ENCODE results near the gene PITPNC1.
"Not testable (repeated sequence)": the region's sequence is repeated elsewhere in the genome, so short reads cannot be mapped to it uniquely, and the experiment has no call there.

PITPNC1 gene

DNA sequence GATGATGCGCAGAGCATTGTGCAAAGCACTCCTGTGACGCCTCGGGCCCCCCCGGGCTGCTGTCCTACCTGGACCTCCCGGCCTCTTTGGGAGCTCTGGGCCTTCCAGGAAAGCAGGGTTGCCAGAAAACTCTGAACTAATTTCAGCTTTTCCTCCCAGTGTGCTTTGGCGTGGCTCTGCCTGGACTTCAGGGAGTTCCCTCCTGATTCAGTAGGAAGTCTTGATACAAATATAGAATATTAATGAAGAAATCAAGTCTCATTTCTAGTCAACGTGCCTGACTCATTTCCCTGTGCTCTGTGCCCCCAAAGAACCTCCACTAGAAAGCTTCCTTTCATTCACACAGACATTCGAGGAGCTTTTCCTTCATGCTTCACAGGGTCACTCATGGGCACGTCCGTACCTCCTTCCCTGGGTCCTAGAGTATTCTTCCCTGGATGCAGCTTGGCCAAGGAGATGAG is 256.7 kb downstream of the PITPNC1 start:
- DNase-seq: no peak

DNA sequence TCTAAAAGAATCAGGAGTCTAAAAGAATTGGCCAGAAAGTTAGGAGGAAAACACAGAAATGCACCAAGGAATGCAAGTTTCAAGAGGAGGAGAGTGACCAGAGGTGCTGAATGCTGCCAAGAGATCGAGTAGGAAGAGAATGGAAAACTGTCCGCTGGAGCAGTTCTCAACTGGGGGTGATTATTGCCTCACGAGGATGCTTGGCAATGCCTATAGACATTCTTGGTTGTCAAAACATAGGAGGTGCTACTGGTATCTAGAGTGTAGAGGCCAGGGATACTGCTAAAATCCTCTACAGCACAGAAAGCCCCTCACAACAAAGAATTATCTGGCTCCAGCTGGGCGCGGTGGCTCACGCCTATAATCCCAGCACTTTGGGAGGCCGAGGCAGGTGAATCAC is 258.6 kb downstream of the PITPNC1 start:
- no peak for DNase-seq

DNA sequence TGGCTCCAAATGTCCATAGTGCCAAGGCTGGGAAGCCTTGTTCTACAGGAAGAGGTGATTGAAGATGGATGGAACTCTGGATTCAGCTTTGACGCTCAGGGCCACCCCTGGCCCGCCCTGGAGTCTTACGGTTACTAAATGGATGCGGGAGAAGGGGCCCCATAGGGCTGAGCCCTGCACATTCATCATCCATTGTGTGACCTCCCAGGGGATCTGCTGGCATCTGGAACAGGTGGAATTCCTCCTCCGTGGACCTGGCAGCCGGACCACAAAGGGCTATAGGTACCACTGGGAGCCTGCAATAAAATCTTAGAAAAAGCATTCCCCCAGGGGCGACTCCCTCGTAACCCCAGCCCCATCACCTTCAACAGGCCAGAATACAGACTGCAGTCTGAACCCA is 259.2 kb downstream of the PITPNC1 start:
- no peak for DNase-seq

DNA sequence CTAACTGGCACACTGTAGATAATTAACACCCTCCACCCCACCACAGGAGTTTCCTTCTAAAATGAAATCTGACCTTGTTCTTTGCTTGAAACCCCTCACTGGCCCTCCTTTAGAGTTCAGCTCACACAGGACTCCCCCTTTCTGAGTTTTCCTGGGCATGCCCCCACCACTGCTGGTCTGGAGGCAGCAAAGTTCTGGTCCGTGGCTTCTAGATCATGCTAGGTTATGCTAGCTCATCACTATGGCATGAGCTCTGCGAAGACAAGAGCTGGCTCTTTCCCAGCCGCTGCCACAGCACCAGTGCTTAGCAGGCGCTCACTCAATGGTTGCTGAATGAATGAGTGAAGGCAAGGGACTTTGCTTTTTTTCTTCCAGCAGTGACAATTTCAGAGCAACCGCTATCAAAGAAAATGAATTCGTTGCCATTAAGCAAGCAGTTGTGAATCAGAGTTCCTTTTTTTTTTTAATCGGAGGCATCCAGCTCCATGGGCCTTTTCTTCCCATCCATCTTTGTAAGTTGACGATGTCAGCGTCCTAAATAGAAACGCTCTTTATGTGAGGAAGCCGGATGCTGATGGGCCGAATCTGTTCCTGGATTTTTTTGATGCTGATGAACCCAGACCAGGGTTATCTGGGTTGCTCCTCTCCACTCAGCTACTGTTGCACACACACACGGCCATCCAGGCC is 259.9 kb downstream of the PITPNC1 start:
- no peak for DNase-seq

DNA sequence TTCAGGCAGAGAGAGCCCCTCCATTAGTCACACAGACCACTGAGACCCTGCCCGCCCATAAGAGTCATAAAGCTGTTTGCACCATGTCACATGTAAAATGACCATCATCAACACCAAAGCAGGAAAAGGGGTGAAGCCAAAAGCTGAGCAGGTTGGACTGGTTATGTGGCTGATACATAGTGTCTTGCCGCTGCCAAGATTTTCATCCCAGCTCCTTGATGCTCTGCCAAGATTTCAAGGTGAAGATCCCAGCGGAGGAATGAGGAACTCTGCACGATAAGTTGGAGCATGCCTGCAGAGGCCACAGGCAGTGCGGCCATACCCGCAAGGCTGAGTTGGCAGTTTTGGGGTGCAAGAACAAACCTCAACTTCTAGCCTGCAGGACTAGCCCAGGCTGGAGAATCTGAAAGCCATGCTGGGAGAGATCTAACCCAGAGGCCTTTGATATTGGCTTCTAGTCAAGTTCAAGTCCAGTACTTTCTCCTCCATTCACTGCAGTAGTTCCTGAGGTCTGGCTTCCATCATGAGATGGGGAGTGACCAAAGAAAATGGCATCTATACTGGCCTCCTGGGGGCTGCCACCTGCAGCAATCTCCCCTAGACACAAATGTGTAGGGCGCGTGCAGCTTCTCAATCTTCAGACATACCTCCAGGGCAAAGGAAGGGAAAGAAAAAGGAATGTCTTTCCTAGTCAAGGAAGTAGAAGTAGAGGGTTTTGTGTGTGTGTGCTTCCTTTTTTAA is 261.0 kb downstream of the PITPNC1 start:
- DNase-seq: no peak

DNA sequence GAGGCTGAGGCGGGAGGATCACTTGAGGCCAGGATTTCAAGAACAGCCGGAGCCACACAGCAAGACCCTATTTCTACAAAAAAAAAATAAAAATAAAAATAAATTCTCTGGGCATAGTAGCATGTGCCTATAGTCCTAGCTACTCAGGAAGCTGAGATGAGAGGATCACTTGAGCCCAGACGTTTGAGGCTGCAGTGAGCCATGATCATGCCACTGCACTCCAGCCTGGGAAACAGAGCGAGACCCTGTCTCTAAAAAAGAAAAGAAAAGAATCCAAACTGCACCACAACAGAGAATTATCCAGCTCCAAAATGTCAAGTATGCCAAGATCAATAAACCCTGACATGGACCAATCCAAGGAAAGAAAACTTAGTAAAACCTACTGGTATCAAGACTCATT is 261.8 kb downstream of the PITPNC1 start:
- DNase-seq: no peak

DNA sequence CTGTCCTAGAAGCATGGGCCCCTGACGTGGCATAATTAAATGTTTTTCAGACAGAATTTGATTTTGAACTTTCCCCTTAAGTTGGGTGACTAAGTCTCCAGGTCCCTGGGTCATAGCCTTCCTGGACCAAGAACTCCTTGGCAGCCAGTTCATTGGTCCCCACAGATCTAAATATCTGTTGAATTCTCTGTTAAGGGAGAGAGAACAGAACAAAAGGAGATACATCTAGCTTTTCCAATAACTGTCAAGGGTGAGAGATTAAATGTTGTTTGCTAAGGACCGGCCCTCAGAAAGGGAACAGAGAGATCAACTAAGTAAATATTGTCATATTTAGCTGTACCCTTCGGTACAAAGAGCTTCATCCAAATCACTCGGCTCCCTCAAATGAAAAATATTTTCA is 262.5 kb downstream of the PITPNC1 start:
- DNase-seq: no peak

DNA sequence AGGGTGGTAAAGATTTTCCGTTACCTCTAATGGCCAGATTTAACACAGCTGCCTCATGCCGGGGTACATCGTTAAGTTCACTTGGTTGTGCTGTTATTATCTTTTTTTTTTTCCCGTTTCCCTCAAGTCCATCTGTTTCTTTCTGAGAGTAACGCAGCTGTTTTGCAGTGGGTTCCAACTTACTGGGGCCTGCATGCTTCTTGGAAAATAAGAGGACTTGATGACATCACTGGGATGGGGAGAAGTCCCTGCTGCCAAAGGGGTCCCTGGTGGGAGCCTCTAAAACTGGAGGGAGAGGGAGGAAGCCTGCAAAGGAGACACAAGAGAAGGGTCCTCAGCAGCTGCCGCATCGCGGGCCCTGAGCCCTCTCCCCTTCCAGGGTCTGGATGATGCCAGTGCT is 262.9 kb downstream of the PITPNC1 start:
- no peak for DNase-seq

DNA sequence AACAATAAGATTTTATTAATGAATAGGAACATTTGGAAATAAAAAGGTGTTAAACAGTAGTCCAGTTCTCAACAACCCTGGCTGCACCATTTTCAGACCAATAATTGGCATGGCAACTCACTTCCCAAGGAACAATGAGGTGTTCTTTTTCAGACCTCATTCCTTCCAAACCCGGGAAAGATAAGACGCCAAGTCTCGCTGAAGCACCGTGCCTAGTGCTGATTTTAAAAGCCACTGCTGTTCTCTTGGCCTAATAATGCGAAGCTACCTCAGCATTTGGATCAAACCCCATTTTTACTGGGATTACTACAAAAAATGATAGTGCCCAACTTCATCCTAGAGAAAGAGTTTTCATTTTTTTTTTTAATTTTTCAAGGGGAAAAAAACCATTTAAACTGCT is 265.4 kb downstream of the PITPNC1 start:
- DNase-seq: no peak

DNA sequence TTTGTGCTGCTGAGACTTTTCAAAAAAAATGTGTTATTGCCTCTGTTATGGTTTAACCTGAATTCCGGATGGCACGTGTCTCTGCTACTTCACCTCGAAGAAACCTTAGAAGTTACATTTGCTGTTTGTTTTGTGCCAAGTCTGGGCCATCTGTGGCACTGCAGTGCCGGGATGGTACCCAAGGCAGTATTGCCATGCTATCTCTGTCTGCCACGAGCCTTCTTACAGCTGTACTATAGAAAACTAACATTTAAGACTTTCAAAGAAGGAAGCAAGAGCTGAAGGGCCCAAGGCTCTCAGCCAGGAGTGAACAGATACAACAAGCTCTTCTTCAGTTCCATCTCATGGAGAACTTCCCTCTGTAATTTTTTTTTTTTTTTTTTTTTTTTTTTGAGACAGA is 267.0 kb downstream of the PITPNC1 start:
- DNase-seq: no peak

DNA sequence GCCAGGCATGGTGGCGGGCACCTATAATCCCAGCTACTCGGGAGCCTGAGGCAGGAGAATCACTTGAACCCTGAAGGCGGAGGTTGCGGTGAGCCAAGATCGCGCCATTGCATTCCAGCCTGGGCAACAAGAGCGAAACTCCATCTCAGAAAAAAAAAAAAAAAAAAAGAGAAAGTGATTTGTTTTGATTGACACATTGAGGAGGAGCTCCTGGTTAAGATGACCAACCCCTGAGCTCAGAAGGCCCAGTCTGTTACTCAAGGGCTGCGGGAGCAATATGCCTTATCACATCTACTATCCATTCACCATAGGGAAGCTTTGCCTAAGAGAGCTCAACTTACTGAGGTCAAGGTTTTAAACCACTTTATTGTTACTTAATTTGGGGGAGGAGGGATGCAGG is 268.1 kb downstream of the PITPNC1 start:
- not testable (repeated sequence) for DNase-seq

DNA sequence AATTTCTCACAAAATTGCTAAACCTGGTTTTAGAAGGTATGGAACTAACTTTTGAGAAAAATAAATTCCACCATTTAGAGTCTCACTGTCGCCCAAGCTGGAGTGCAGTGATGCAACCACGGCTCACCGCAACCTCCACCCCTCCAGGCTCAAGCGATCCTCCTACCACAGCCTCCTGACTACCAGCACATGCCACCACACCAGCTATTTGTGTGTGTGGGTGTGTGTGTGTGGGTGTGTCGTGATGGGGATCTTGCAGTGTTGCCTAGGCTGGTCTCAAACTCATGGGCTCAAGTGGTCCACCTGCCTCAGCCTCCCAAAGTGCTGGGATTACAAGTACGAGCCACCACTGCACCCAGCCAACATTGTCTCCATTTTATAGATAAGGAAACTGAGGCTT is 269.4 kb downstream of the PITPNC1 start:
- DNase-seq: no peak

DNA sequence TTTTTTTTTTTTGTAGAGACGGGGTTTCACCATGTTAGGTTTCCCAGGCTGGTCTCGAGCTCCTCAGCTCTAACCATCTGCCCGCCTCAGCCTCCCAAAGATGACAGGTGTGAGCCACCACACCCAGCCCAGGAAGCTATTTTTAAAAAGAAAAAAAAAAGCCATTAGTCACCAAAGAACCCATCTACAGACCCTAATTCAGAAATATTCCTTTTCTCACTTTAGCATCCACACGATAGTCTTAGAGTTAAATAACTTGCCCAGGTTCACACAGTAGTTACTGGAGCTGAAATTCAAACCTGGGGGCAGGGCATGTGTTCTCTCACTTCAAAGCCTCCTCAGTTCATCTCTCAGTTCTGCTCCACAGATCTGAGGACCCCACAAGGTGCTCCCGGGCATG is 270.4 kb downstream of the PITPNC1 start:
- DNase-seq: no peak

DNA sequence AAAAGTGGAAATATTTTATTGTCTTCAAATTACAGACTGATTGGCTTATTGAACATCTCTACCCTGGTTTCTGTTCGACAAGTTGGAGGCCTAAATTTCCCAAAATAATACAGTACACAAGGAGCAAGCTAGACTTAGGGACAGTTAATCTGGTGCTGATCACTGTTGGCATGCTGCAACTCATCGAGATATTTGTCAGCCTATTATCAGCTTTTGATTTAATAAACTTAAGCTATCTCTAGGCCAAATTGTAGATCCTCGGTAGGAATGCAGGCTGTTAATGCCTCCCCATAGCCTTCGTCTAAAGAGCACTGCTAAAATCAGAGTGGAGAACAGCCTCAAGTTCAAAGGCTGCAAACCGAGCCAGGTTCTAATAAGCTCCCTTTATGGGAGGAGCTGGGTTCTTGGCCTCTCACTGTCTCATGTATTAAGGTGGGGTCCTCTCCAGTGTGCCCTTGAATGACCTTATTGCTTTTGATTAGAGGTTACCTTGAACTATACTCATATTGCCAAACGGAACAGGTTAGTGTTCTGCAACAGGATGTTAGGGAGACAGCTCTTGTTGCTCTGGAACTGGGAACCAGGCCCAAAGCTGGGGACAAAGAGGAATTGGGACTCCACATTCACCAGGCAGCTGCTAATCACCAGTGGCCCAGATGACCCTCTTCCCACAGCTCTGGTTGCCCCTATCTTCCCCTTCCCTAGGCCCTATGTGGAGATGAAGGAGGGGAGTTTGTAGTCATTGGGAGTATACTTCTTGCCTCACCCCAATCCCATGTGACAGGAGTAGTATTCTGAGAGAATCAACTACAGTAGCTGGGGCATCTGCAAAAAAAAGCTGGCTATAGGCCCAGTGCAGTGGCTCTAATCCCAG is 271.2 kb downstream of the PITPNC1 start:
- no peak for DNase-seq

DNA sequence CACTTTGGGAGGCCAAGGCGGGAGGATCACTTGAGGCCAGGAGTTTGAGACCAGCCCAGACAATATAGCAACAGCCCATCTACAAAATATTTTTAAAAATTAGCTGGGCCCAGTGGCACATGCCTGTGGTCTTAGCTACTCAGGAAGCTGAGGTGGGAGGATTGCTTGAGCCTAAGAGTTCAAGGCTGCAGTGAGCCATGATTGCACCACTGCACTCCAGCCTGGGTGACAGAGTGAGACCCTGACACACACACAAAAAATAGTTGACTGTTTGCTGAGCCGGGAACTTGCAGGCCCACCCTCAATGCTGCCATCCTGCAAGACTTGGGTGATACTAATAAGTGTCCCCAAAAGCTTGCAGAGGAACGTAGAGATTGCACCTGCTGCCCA is 271.8 kb downstream of the PITPNC1 start:
- not testable (repeated sequence) for DNase-seq

DNA sequence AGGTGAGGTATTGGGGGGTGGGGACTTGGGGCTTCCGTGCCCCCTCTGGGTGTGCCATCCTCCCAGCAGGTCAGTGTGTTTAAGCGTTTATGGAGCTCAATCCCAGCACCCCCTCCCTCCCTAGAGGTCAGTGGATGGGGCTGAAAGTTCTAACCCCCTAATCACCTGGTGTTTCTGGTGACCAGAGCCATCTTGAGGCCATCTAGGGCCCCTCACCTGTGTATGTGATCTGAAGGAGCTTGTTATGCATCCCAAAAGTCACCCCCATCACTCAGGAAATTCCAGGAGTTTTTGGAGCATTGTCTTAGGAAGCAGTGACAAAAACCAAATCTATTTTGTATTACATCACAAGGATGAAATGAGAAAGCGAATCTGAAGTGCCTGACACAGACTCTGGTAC is 272.8 kb downstream of the PITPNC1 start:
- DNase-seq: no peak

DNA sequence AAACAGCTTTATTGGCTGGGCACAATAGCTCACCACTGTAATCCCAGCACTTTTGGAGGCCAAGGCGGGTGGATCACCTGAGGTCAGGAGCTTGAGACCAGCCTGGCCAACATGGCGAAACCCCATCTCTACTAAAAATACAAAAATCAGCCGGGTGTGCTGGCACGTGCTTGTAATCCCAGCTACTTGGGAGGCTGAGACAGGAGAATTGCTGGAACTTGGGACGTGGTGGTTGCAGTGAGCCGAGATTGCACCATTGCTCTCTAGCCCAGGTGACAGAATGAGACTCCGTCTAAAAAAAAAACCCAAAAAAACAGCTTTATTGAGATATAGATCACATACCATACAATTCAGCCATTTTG is 274.1 kb downstream of the PITPNC1 start:
- not testable (repeated sequence) for DNase-seq

DNA sequence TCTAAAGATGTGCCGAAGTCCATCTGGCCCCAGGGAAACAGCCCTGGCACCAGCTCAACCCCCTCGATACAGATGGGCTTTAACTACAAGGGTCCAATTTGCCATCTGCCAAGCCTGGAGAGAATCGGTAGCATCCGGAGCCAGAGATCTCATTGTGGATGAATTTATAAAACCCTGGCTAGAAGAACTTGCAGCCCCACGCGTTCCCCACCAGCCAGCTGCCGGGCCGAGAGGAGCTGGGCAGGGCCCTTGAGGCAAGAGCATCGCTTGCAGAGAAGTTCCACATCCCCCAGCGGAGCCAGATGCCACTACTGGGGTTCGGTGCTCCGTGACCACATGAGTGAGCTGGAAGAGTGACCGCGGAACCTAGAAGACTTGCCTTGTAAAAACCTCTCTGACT is 275.4 kb downstream of the PITPNC1 start:
- DNase-seq: peak; percentile 99

DNA sequence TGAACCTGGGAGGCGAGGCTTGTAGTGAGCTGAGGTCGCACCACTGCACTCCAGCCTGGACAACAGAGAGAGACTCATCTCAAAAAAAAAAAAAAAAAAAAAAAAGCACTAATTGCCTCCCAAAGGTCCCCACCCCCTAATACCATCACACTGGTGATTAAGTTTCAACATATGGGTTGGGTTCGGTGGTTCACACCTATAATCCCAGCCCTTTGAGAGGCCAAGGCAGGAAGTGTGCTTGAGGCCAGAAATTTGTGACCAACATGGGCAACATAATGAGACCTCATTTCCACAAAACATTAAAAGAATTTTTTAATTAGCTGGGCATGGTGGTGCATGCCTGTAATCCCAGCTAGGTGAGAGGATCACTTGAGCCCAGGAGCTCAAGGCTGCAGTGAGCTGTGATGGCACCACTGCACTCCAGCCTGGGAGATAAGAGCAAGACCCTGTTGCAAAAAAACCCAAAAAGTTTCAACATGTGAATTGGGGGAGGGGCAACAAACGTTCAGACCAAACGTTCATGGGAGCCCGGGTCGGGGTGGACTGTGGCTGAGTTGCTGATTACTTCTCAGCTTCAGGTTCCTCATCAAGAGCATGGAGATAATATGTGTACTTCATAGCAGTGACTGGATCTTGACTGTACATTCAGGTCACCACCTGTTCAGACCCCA is 278.5 kb downstream of the PITPNC1 start:
- no peak for DNase-seq

DNA sequence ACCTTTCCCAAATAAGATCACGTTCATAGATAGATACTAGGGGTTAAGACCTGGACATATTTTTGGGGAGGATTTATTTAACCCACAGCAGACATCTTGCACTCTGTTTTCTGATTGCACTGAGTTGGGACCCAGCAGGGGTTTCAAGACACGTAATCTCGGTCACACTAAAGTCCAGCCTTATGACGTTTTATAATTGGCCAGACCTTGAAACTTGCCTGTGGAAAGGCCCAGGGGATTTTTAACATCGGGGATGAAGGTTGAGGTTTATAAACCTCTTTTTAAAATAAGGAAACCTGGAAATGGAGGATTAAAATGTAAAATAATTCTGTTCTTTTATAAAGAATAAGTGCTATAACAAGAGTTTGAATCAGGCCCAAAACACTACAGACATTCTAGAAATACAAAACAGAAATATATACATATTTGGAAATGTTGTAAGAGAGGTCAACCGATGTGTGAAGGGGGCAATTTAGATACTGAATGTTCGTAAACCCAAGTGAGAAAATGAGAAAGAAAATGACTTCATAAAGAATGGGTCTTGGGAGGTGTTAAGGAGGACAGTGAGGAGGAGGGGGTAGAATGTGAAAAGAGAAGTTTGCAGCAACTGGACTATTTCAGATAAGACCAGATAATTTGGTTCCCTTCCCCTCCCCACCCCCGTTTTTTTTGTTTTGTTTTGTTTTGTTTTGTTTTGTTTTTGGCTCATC is 279.6 kb downstream of the PITPNC1 start:
- no peak for DNase-seq

DNA sequence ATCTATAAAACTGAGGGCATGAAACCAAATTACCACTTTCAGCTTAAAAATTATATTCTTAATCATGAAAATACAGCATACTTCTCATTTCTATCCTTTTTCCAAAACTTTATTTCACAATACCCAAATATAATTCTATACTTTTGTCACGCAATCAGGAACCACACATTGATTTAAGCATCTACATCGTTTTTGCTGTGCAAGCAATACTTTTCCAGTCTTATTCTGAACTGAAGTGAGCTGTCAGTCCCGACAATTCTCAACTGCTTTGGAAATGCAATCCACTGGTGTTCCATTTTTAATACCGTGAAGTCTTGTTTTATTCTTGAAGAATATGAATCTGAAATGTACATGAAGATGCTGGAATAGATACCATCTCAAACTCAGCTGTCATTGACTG is 280.5 kb downstream of the PITPNC1 start:
- DNase-seq: no peak

DNA sequence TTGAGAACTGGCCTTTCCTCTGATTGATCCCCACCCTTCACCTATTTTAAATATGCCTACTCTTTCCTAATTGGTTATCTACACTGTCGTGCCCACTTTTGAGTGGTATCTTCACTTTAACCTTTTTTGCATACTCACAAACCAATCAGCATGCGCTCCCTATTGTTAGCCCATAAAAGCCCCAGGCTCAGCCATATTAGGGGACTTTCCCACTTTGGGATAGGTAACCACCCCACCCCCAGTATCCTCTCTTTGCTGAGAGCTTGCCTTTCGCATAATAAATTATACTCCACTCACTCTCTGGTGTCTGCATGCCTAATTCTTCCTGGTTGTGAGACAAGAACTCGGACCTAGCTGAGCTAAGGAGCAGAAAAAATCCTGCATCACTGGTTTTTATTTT is 281.2 kb downstream of the PITPNC1 start:
- no peak for DNase-seq

DNA sequence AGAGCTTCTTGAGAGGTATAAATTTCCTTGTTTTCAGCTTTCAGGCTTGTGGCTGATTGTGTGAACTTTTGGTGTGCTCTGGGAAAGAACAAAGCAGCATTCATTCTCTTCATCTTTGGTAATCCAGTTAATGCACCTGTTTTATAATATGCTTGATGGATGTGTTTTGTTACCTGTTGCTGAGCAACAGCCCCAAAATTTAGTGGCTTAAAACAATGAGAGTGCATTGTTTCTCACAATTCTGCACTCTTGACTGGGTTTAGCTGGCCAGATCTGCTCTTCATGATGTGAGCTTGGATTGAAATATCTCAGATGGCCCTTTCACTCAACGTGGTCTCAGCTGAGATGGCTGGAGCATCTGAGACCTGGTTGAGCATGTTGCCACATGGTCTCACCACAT is 281.9 kb downstream of the PITPNC1 start:
- no peak for DNase-seq

Measured in NCI-H524 treated with DMSO at 0.1 percent for 48 hours (cell line).